OCI-LY3 (cell line): ENCODE results near the gene SVIP.

Experiments
- CTCF ChIP-seq: fragments of 200-600, 300-600 bp; sonication (generic); IDR thresholded peaks from 2 replicates; pipeline ENCODE4 v1.5.1; 2014; ENCODE audit warnings: antibody characterized with exemption, low read length, low read depth
- EZH2phosphoT487 ChIP-seq: fragments of 200-600 bp; shearing (Covaris generic); IDR thresholded peaks from 2 replicates; pipeline ENCODE4 v1.6.1; 2018; ENCODE audit warnings: antibody characterized with exemption, mixed run types, low read depth

GRCh38 chr11:22798901-22799300 is 30.7 kb downstream of the SVIP start:
- TF ChIP-seq CTCF, result no peak
- TF ChIP-seq EZH2phosphoT487, result no peak
